GM12878 (cell line): ENCODE data around the gene MLPH. TPM values are rescaled to one million over a fixed set of nuclear protein-coding genes. Genes with fewer than 3 reads are reported as not detected.

Source experiments
- ATAC-seq: fragments of 200-7000 bp; cut with Tn5 transposase; 3 replicates; pipeline ENCODE4 v1.9.1; 2020; ENCODE audit warnings: mild to moderate bottlenecking, moderate library complexity
- BruUV-seq: library from RNA; stranded (reverse); fragments of 400-500 nt; replicated peaks from 2 replicates; lab custom pipeline; 2021; lab: Mats Ljungman, UMichigan
- CTCF ChIA-PET: fragments of 300-600 bp; sonication (Branson Sonifier 250); formaldehyde crosslinking; extraction: SDS; loops from one replicate; lab custom pipeline; 2021; ENCODE audit warnings: inconsistent platforms; lab: Yijun Ruan, JAX
- POLR2A ChIA-PET: fragments of 350-600 bp; formaldehyde crosslinking; extraction: SDS; loops from one replicate; lab custom pipeline; 2021; ENCODE audit warnings: inconsistent platforms; lab: Charles Lee
- RAD21 ChIA-PET: fragments of 300-600 bp; sonication (Branson Sonifier 250); formaldehyde crosslinking; loops from one replicate; lab custom pipeline; 2023; ENCODE audit warnings: antibody characterized with exemption; ENCODE audit not compliant: unreplicated experiment; lab: Charles Lee
- SMC1A ChIA-PET: fragments of 300-600 bp; sonication (Branson Sonifier 250); formaldehyde crosslinking; loops from one replicate; lab custom pipeline; 2023; ENCODE audit not compliant: unreplicated experiment, uncharacterized antibody; lab: Charles Lee
- DNase-seq: peaks from one replicate; pipeline ENCODE4 v3.0.0-alpha.2; 2011; ENCODE audit warnings: low read depth, low spot score
- FAIRE-seq: peaks from 3 replicates; lab custom pipeline; 2011; peaks lifted over from hg19 to GRCh38; lab: Jason Lieb, UNC
- H2AFZ ChIP-seq: 2 replicates; pipeline ENCODE4 v1.6.0; 2011; ENCODE audit warnings: low read depth, low read length, control low read depth; ENCODE audit not compliant: control insufficient read depth
- H3K27ac ChIP-seq: 2 replicates; pipeline ENCODE4 v1.5.1; 2011; ENCODE audit warnings: control low read depth; ENCODE audit not compliant: control insufficient read depth, insufficient read depth
- H3K27me3 ChIP-seq, 2 experiments: replicated peaks in 1 of 2; 2 replicates each; pipeline versions ENCODE4 v1.6.0 to v1.6.1; 2011; ENCODE audit warnings: low read length in 1 of 2; ENCODE audit not compliant: control insufficient read depth in 2 of 2, insufficient read depth in 2 of 2
- H3K36me3 ChIP-seq, 2 experiments: 2 replicates each; pipeline ENCODE4 v1.5.1; 2011; ENCODE audit warnings: low read length in 1 of 2; ENCODE audit not compliant: control insufficient read depth in 2 of 2, insufficient read depth in 2 of 2
- H3K4me1 ChIP-seq: 2 replicates; pipeline ENCODE4 v1.6.1; 2011; ENCODE audit warnings: mild to moderate bottlenecking, low read length, moderate library complexity, mixed read lengths; ENCODE audit not compliant: control insufficient read depth, insufficient read depth
- H3K4me2 ChIP-seq: 2 replicates; pipeline ENCODE4 v1.6.0; 2011; ENCODE audit warnings: control low read depth; ENCODE audit not compliant: control insufficient read depth, insufficient read depth
- H3K4me3 ChIP-seq: fragments of 200-600 bp; sonication (generic); 2 replicates; pipeline ENCODE4 v1.5.1; 2016
- H3K79me2 ChIP-seq: 2 replicates; pipeline ENCODE4 v1.6.0; 2011; ENCODE audit warnings: low read length; ENCODE audit not compliant: control insufficient read depth, insufficient read depth
- H3K9ac ChIP-seq: 2 replicates; pipeline ENCODE4 v1.8.0; 2011; ENCODE audit warnings: low read length, control low read depth, mixed read lengths; ENCODE audit not compliant: control insufficient read depth, insufficient read depth
- H3K9me3 ChIP-seq: replicated peaks from 3 replicates; pipeline ENCODE4 v1.5.1; 2011; ENCODE audit warnings: mild to moderate bottlenecking, low read length; ENCODE audit not compliant: control insufficient read depth, insufficient read depth
- H4K20me1 ChIP-seq: 2 replicates; pipeline ENCODE4 v1.6.0; 2011; ENCODE audit not compliant: control insufficient read depth, insufficient read depth
- BCL11A ChIP-seq: IDR thresholded peaks from 2 replicates; pipeline ENCODE4 v1.6.1; 2011; ENCODE audit warnings: low read depth, low read length
- BRCA1 ChIP-seq: IDR thresholded peaks from 2 replicates; pipeline ENCODE4 v1.6.1; 2011; ENCODE audit warnings: low read depth, low read length, improper control_type of control experiment
- EZH2 ChIP-seq: IDR thresholded peaks from 2 replicates; pipeline ENCODE4 v1.6.1; 2012; ENCODE audit warnings: low read depth, mild to moderate bottlenecking, control low read depth, inconsistent platforms, low read length, borderline replicate concordance; ENCODE audit not compliant: control insufficient read depth
- FOS ChIP-seq: IDR thresholded peaks from 3 replicates; pipeline ENCODE4 v1.6.1; 2011; ENCODE audit warnings: borderline replicate concordance; ENCODE audit not compliant: insufficient read length; ENCODE audit errors: extremely low read depth
- IRF4 ChIP-seq: IDR thresholded peaks from 2 replicates; pipeline ENCODE4 v1.6.1; 2011; ENCODE audit warnings: low read depth, low read length
- NFYB ChIP-seq: IDR thresholded peaks from 2 replicates; pipeline ENCODE4 v1.6.1; 2011; ENCODE audit warnings: low read depth, mild to moderate bottlenecking, low read length, improper control_type of control experiment, moderate library complexity; ENCODE audit not compliant: insufficient read depth
- PAX8 ChIP-seq: fragments of 450-650 bp; IDR thresholded peaks from 2 replicates; pipeline ENCODE4 v1.6.1; 2017; ENCODE audit warnings: mild to moderate bottlenecking, moderate library complexity
- ZBTB33 ChIP-seq: fragments of 450-650 bp; IDR thresholded peaks from 2 replicates; pipeline ENCODE4 v1.6.1; 2017; ENCODE audit warnings: mild to moderate bottlenecking
- WGBS: methylation state at CpG from one replicate; pipeline ENCODE4 v1.1.6; 2016; ENCODE audit warnings: low lambda C conversion rate; ENCODE audit not compliant: insufficient replicate concordance, insufficient coverage; ENCODE audit errors: missing lambda C conversion rate; 5-methylcytosine and 5-hydroxymethylcytosine counted together
- in situ Hi-C: fragments of 300-500 bp; cut with MboI; formaldehyde crosslinking; loops from 9 replicates; pipeline ENCODE4 v1.14.3; 2018; ENCODE audit warnings: mixed read lengths
- intact Hi-C: fragments of 100-400 bp; cut with micrococcal nuclease; formaldehyde crosslinking; loops from one replicate; pipeline ENCODE4 v1.14.2; 2022; ENCODE audit not compliant: unreplicated experiment
- polyA plus RNA-seq, 11 experiments: library from polyadenylated mRNA; depleted of rRNA in 4 of 11; unstranded in 6 of 11; stranded (reverse) in 5 of 11; fragments of >200 nt; fragmentation: Nextera tagmentation in 4 of 11; fragmentation: Illumina TruSeq in 1 of 11; extraction: Ambion mirVana in 4 of 11; extraction: Trizol in 1 of 11; gene quantifications; 1 replicate in 1 of 11; 2 replicates in 10 of 11; pipeline versions ENCODE4 v1.2.1 to v1.2.3, GENCODE V29; 2011 to 2016; ENCODE audit warnings: inconsistent platforms in 2 of 11, missing spikeins in 2 of 11, low read depth in 1 of 11
- total RNA-seq, 4 experiments: library from RNA; depleted of rRNA in 3 of 4; stranded (reverse); fragments of >200 nt in 3 of 4; fragmentation: Illumina TruSeq in 1 of 4; extraction: Trizol in 1 of 4; gene quantifications; 2 replicates each; pipeline versions ENCODE4 v1.2.1 to v1.2.3, GENCODE V29; 2013 to 2021

The MLPH gene
- total and polyA plus RNA-seq, 10 of the 15 experiments (the other 5 are each of a cell fraction or from before 2014, with no cell fraction given), result 0.16 to 0.85 TPM; not detected in 8

- no peak for ATAC-seq
- POLR2A ChIA-PET, result no interaction called here
- in situ Hi-C loops, result no loop called here
- Histone ChIP-seq H4K20me1 (no peaks in the 10 kb centered on the region), H3K36me3 (no peaks in the 10 kb centered on the region), H2AFZ (no peak overlapping the region), H3K4me1 (no peaks in the 10 kb centered on the region), H3K9me3 (no peaks in the 10 kb centered on the region; the same call in 2 of the 3 replicates), H3K9ac (no peak overlapping the region), H3K4me2 (no peak overlapping the region), H3K4me3 (no peak overlapping the region), H3K27ac (no peak overlapping the region), H3K27me3 (no peaks in the 10 kb centered on the region; a peak in 1 of 4 replicates), H3K79me2 (no peaks in the 10 kb centered on the region)
- intact Hi-C loops, result no loop called here
- CTCF ChIA-PET, result interaction anchor here (2.4 kb wide), 1 partner anchor 55 kb away, joined by 9 read pairs; no protein-coding TSS in a partner anchor
- TF ChIP-seq BRCA1 (no peak), PAX8 (no peak), ZBTB33 (no peak), IRF4 (no peak), NFYB (no peak), BCL11A (no peak), EZH2 (no peak), FOS (no peak)
- DNase-seq, result no peak
- no peak for FAIRE-seq
- WGBS, result 23% methylated on average over 9 of the region's 9 CpGs
- SMC1A ChIA-PET, result interaction anchor here (1.1 kb wide), 1 partner anchor 55 kb away, joined by 4 read pairs; no protein-coding TSS in a partner anchor
- BruUV-seq, result no TSS peak
- RAD21 ChIA-PET, result interaction anchor here (1.2 to 2.4 kb wide), 2 partner anchors 53 to 55 kb away, joined by 4 to 9 read pairs; no protein-coding TSS in a partner anchor
These were observed 81.1 kb downstream of the MLPH start for GRCh38 chr2:237568121-237568660.
